GM10266 (cell line): ENCODE measurements around the gene CTBP1.

Source experiments
- DNase-seq: peaks from one replicate; pipeline ENCODE4 v3.0.0; 2012; ENCODE audit errors: extremely low spot score
- TF ChIP-seq, protein P1 (sequence below): IDR thresholded peaks from 2 replicates; pipeline ENCODE4 v1.5.1; 2012; ENCODE audit warnings: mild to moderate bottlenecking, low read depth; ENCODE audit not compliant: control insufficient read depth, insufficient read depth; ENCODE audit errors: missing control alignments

Gene CTBP1

GRCh38 chr4:1250527-1250812, 1.5 kb upstream of the CTBP1 start:
- TF ChIP-seq, protein P1, sequence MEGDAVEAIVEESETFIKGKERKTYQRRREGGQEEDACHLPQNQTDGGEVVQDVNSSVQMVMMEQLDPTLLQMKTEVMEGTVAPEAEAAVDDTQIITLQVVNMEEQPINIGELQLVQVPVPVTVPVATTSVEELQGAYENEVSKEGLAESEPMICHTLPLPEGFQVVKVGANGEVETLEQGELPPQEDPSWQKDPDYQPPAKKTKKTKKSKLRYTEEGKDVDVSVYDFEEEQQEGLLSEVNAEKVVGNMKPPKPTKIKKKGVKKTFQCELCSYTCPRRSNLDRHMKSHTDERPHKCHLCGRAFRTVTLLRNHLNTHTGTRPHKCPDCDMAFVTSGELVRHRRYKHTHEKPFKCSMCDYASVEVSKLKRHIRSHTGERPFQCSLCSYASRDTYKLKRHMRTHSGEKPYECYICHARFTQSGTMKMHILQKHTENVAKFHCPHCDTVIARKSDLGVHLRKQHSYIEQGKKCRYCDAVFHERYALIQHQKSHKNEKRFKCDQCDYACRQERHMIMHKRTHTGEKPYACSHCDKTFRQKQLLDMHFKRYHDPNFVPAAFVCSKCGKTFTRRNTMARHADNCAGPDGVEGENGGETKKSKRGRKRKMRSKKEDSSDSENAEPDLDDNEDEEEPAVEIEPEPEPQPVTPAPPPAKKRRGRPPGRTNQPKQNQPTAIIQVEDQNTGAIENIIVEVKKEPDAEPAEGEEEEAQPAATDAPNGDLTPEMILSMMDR: no peak
- no peak for DNase-seq

- peak; percentile 77 for DNase-seq
- TF ChIP-seq, protein P1: no peak
Measured at GRCh38 chr4:1249731-1250526, 999 bp upstream of the CTBP1 start.

- peak; percentile 93 for DNase-seq
- TF ChIP-seq, protein P1: no peak
Measured at GRCh38 chr4:1249148-1249730, 309 bp upstream of the CTBP1 start.

DNA sequence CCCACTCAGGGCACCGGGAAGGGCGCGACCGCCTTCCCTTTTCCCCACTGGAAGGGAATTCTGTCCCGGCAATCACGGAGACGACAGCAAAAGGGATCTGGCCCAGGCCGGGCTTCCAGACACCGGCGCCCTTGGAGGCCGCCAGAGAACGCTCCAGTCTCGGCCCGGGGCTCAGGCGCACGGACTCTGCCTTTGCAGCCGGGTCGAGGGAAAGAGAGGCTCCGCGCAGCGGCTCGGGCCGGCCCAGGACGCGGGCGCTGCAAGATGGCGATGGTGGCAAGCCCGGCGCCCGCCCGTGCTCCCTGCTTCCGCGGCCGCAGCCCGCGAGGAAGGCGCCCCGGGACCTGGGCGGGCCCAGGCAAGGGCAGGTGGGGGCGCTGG, 1.1 kb downstream of the CTBP1 start:
- DNase-seq: no peak
- TF ChIP-seq, protein P1: no peak

DNA sequence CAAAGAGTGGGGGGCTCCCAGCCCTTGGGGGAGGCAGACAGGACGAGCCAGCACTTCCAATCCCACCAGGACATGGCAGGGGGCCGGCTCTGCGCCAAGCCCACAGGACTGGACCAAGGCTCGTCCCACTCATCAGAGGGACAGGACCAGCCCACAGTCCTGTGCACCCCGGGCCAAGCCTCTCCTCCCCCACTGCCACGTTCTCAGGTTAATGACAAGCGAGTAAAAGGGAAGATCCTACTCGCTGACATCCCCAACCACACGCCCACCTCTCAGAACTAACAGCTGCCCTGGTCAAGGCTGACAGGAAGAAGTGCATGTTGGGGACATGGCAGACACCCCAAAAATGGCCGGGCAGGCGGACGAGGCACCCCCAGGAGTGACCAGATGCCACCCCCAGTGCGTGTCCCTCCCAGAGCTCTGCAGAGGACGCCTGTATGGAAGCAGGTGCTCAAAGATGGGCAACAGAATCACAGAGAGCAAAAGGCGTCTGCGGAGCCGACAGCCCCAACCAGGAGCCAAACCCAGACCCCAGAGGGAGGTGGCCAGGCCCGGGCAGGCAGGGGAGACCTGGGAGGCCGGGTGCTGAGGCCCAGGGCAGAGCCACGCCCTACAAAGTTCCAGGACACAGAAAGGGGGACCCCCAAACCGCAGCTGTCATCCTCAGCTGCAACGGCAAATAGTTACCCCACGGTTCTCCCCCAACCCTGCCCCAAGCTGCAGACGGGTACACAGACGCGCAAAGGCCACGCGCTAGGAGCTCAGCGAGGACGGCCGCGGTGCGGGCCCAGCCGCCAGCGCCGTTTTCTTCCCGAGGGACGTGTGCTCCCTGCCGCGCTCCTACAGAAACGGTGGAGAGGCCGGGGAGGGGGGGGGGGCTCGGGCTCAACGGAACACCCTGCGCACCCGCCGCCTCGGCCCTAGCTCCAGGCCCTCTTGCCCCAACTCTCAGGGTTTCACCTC, 1.7 kb downstream of the CTBP1 start:
- TF ChIP-seq, protein P1: no peak
- DNase-seq: peak; percentile 78

DNA sequence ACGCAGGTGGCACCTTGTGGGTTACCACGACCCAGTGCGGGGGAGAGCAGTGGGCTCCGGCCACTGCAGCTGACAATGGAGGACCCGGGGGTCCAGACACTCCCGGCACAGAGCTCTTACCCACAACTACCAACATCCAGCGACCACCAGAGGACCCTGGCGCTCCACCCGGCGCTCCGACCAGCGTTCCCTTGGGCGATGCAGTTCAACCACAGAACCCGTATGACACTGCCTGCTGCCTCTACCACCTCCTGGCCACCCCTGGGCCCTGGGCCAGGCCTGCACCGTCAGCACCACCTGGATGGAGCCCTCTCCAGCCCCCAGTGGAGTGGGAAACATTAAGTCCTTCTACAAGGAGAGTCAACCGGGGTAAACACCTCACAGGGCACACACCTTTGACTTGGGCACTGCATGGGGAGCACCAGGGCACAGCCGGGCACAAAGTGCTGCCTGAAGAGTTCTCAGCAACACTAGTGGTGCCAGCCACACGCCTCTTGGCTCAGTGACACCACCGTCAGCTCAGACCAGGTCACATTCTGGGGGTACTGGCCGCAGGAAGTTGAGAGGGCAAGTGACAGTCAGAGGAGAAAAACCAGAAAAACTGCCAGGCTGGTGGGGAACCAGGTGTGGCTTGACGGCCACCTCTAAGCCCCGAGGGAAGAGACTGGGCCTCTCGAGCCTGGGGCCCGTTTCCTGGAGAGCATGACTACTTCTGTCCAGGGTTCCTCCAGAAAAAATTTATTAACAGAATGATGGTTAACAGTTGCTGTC, 2.6 kb downstream of the CTBP1 start:
- DNase-seq: peak; percentile 53
- TF ChIP-seq, protein P1: no peak
